Aorta (tissue), 5 donors: ENCODE measurements around the gene MEP1B. TPM values are rescaled to one million over a fixed set of nuclear protein-coding genes. Genes with fewer than 3 reads are reported as not detected.
"Not testable (repeated sequence)": the region's sequence is repeated elsewhere in the genome, so short reads cannot be mapped to it uniquely, and the experiment has no call there.

Experiments
- ATAC-seq: fragments of 200-7000 bp; cut with Tn5 transposase; one replicate; pipeline ENCODE4 v1.9.1; 2022; ENCODE audit warnings: moderate library complexity; ENCODE audit not compliant: low FRiP score
- DNase-seq, 2 donors: peaks; one replicate each; pipeline ENCODE4 v3.0.0-alpha.2; 2020
- H3K27ac ChIP-seq, 2 donors: one replicate each; pipeline ENCODE4 v1.5.1; 2013; ENCODE audit warnings: low read length in 2 of 2, mild to moderate bottlenecking in 2 of 2, moderate library complexity in 2 of 2, control low read depth in 1 of 2, inconsistent platforms in 1 of 2, low read depth in 1 of 2
- H3K27me3 ChIP-seq, 2 donors: one replicate each; pipeline ENCODE4 v1.6.1; 2013; ENCODE audit warnings: control low read depth in 1 of 2, low read length in 1 of 2, mild to moderate bottlenecking in 1 of 2, moderate library complexity in 1 of 2; ENCODE audit not compliant: insufficient read depth in 2 of 2, control insufficient read depth in 1 of 2
- H3K36me3 ChIP-seq, 2 donors: one replicate each; pipeline ENCODE4 v1.6.1; 2013; ENCODE audit warnings: control low read depth in 1 of 2, low read length in 1 of 2, mild to moderate bottlenecking in 1 of 2; ENCODE audit not compliant: insufficient read depth in 2 of 2, control insufficient read depth in 1 of 2
- H3K4me1 ChIP-seq, 2 donors: one replicate each; pipeline ENCODE4 v1.6.1; 2013; ENCODE audit warnings: low read length in 2 of 2, control low read depth in 1 of 2, mild to moderate bottlenecking in 1 of 2, moderate library complexity in 1 of 2; ENCODE audit not compliant: insufficient read depth in 2 of 2, control insufficient read depth in 1 of 2
- H3K4me3 ChIP-seq, 2 donors: one replicate each; pipeline ENCODE4 v1.5.1; 2013; ENCODE audit warnings: low read length in 2 of 2, control low read depth in 1 of 2, mild to moderate bottlenecking in 1 of 2
- H3K9me3 ChIP-seq: one replicate; pipeline ENCODE4 v1.6.1; 2013; ENCODE audit warnings: mild to moderate bottlenecking, low read length; ENCODE audit not compliant: control insufficient read depth
- WGBS, 2 donors: extraction: QIAGEN DNeasy Blood & Tissue Kit; methylation state at CpG; one replicate each; pipeline ENCODE4 v1.1.7; 2013; 5-methylcytosine and 5-hydroxymethylcytosine counted together
- intact Hi-C, 2 donors: fragments of 100-400 bp; cut with DNase I; formaldehyde crosslinking; loops; one replicate each; pipeline versions ENCODE4 v1.14.2 to v1.15.0; 2022
- polyA plus RNA-seq, 2 donors: library from polyadenylated mRNA; stranded (reverse); fragments of 200-250 nt; gene quantifications; one replicate each; pipeline ENCODE4 v1.2.3, GENCODE V29; 2013
- total RNA-seq, 2 donors: library from RNA; stranded (reverse); fragmentation: NEBNext Ultra II Directional; extraction: Animal tissue kit (Norgen Biotek cat#: 25700); gene quantifications; one replicate each; pipeline ENCODE4 v1.2.1, GENCODE V29; 2021
- donor health status: healthy with polysubstance abuse.
- donor health status: Bipolar disorder and iron deficiency.
- donor health status: DM: no; HTN: no; CAD: no.
- donor health status: DM: no; HTN: no; CAD: no.
- donor health status: DM: yes; HTN: yes; CAD: no.

The MEP1B gene
- total and polyA plus RNA-seq, 4 donors, result 6.0 TPM; not detected in 3

- intact Hi-C loops, result no loop called here
- no peaks in the 10 kb centered on the region for H3K27me3 ChIP-seq
- no peaks in the 10 kb centered on the region for H3K36me3 ChIP-seq
- DNase-seq (no peak), ATAC-seq (no peak)
- WGBS, 2 donors, result 54 to 73% methylated on average over 3 of the region's 3 CpGs
- no peak overlapping the region for H3K4me3 ChIP-seq
- H3K27ac ChIP-seq, result no peak overlapping the region
- H3K9me3 ChIP-seq, result no peaks in the 10 kb centered on the region
- H3K4me1 ChIP-seq, result no peaks in the 10 kb centered on the region
Observed at GRCh38 chr18:32219431-32220018, 29.7 kb downstream of the MEP1B start.

- H3K27ac ChIP-seq, ATAC-seq, H3K4me3 ChIP-seq, H3K27me3 ChIP-seq, intact Hi-C loops, H3K9me3 ChIP-seq, DNase-seq, H3K4me1 ChIP-seq, H3K36me3 ChIP-seq: not testable (repeated sequence)
- 95% methylated on average over 15 of the region's 15 CpGs for WGBS, 2 donors
Observed at GRCh38 chr18:32233348-32233747, 43.5 kb downstream of the MEP1B start.

- Histone ChIP-seq H3K4me1 (no peaks in the 10 kb centered on the region), H3K27me3 (no peaks in the 10 kb centered on the region), H3K9me3 (no peaks in the 10 kb centered on the region), H3K27ac (no peak overlapping the region), H3K36me3 (no peaks in the 10 kb centered on the region), H3K4me3 (no peak overlapping the region)
- WGBS, 2 donors, result 78 to 81% methylated on average over 3 of the region's 3 CpGs
- no peak for DNase-seq
- intact Hi-C loops, result no loop called here
- no peak for ATAC-seq
Observed at GRCh38 chr18:32237049-32237448, 47.2 kb downstream of the MEP1B start.

- intact Hi-C loops, result no loop called here
- DNase-seq (no peak), ATAC-seq (no peak)
- H3K36me3 ChIP-seq, result no peaks in the 10 kb centered on the region
- H3K4me1 ChIP-seq, result no peaks in the 10 kb centered on the region
- H3K4me3 ChIP-seq, result no peak overlapping the region
- no peaks in the 10 kb centered on the region for H3K9me3 ChIP-seq
- 85 to 91% methylated on average over 5 of the region's 5 CpGs for WGBS, 2 donors
- no peaks in the 10 kb centered on the region for H3K27me3 ChIP-seq
- H3K27ac ChIP-seq, result no peak overlapping the region
Observed at GRCh38 chr18:32238635-32239268, 48.9 kb downstream of the MEP1B start.

- Histone ChIP-seq H3K27me3 (no peaks in the 10 kb centered on the region), H3K27ac (no peak overlapping the region), H3K36me3 (no peaks in the 10 kb centered on the region), H3K4me1 (no peaks in the 10 kb centered on the region), H3K4me3 (no peak overlapping the region), H3K9me3 (no peaks in the 10 kb centered on the region)
- 86 to 90% methylated on average over 2 of the region's 2 CpGs for WGBS, 2 donors
- ATAC-seq (no peak), DNase-seq (no peak)
- intact Hi-C loops, result no loop called here
Observed at GRCh38 chr18:32242395-32242794, 52.6 kb downstream of the MEP1B start.

- no peaks in the 10 kb centered on the region for H3K36me3 ChIP-seq
- no peak overlapping the region for H3K27ac ChIP-seq
- no peak for DNase-seq
- H3K27me3 ChIP-seq, result no peaks in the 10 kb centered on the region
- 89 to 90% methylated on average over 6 of the region's 6 CpGs for WGBS, 2 donors
- no peak overlapping the region for H3K4me3 ChIP-seq
- intact Hi-C loops, result no loop called here
- no peak for ATAC-seq
- H3K9me3 ChIP-seq, result no peaks in the 10 kb centered on the region
- no peaks in the 10 kb centered on the region for H3K4me1 ChIP-seq
Observed at GRCh38 chr18:32243358-32243757, 53.5 kb downstream of the MEP1B start.

- H3K4me1 ChIP-seq, result no peaks in the 10 kb centered on the region
- WGBS, 2 donors, result 55 to 66% methylated on average over 5 of the region's 5 CpGs
- H3K4me3 ChIP-seq, result no peak overlapping the region
- ATAC-seq (no peak), DNase-seq (no peak)
- H3K36me3 ChIP-seq, result no peaks in the 10 kb centered on the region
- H3K9me3 ChIP-seq, result no peaks in the 10 kb centered on the region
- H3K27ac ChIP-seq, result no peak overlapping the region
- no peaks in the 10 kb centered on the region for H3K27me3 ChIP-seq
- intact Hi-C loops, result no loop called here
Observed at GRCh38 chr18:32244881-32245280, 55.0 kb downstream of the MEP1B start.

GRCh38 chr18:32249147-32249929 lies 59.5 kb downstream of the MEP1B start:
- ATAC-seq (no peak), DNase-seq (no peak)
- WGBS, 2 donors, result 89% methylated on average over 8 of the region's 8 CpGs
- intact Hi-C loops, result no loop called here
- H3K9me3 ChIP-seq, result peaks cover 2% of the 10 kb centered on the region
- H3K27ac ChIP-seq, result no peak overlapping the region
- H3K4me3 ChIP-seq, result no peak overlapping the region
- no peaks in the 10 kb centered on the region for H3K27me3 ChIP-seq
- peaks cover 0 to 1% of the 10 kb centered on the region in 2 donors for H3K36me3 ChIP-seq
- no peaks in the 10 kb centered on the region for H3K4me1 ChIP-seq

GRCh38 chr18:32251466-32251865 lies 61.6 kb downstream of the MEP1B start:
- 66 to 74% methylated on average over 3 of the region's 3 CpGs for WGBS, 2 donors
- ATAC-seq, result no peak
- intact Hi-C loops, result no loop called here
- Histone ChIP-seq H3K27me3 (no peaks in the 10 kb centered on the region), H3K27ac (no peak overlapping the region), H3K4me1 (no peaks in the 10 kb centered on the region), H3K4me3 (no peak overlapping the region), H3K36me3 (peaks cover 0 to 1% of the 10 kb centered on the region in 2 donors), H3K9me3 (peaks cover 2% of the 10 kb centered on the region)
- no peak for DNase-seq
